Ovary (tissue), 3 donors: ENCODE results near the gene APOBR.

Source experiments
- EP300 ChIP-seq: sonication (generic); formaldehyde crosslinking; IDR thresholded peaks from one replicate; pipeline ENCODE4 v1.6.1; 2017; ENCODE audit warnings: antibody characterized with exemption
- POLR2A ChIP-seq: fragments of 450-650 bp; IDR thresholded peaks from one replicate; pipeline ENCODE4 v1.6.1; 2017; ENCODE audit warnings: antibody characterized with exemption, mild to moderate bottlenecking, moderate library complexity
- TF ChIP-seq, protein P1 (sequence below), 3 donors: fragments of 450-650 bp in 2 of 3; fragments of 200-600 bp in 1 of 3; IDR thresholded peaks; one replicate each; pipeline versions ENCODE4 v1.5.1 to v1.8.0; 2016 to 2022; ENCODE audit warnings: antibody characterized with exemption in 3 of 3, mild to moderate bottlenecking in 1 of 3
- donor health status: DM: no; HTN: no; CAD: no.

DNA sequence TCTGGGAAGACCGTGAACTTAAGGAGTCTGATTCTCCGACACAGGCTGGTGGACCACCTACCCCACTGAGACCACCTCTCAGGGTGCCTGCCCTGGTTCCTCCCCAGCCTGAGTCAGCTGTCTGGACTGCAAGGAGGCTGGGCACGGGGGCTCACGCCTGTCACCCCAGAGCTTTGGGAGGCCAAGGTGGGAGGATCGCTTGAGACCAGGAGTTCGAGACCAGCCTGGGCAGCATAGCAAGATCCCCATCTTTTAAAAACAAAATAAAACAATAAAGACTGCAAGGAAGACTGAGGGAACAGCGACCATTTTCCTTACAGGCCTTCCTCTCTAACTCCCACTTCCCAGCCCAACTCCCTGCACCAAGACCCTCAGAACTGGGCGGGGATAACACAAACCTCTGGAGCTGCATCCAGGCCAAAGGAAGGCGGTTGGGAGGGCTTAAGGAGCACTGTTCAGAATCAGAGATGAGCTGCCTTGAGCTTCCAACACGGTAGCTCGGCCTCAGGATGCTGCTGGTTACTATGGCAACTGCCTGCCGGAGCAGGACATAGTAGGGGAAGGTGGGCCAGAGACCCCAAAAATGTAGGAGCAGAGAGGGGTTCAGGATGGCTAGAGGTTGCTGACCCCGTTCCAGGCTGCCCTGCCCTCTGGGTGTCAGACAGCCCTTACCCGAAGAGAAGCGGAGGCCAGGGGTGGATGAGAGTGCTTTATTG, 4.4 kb downstream of the APOBR start:
- TF ChIP-seq POLR2A, result no peak
- TF ChIP-seq, protein P1, sequence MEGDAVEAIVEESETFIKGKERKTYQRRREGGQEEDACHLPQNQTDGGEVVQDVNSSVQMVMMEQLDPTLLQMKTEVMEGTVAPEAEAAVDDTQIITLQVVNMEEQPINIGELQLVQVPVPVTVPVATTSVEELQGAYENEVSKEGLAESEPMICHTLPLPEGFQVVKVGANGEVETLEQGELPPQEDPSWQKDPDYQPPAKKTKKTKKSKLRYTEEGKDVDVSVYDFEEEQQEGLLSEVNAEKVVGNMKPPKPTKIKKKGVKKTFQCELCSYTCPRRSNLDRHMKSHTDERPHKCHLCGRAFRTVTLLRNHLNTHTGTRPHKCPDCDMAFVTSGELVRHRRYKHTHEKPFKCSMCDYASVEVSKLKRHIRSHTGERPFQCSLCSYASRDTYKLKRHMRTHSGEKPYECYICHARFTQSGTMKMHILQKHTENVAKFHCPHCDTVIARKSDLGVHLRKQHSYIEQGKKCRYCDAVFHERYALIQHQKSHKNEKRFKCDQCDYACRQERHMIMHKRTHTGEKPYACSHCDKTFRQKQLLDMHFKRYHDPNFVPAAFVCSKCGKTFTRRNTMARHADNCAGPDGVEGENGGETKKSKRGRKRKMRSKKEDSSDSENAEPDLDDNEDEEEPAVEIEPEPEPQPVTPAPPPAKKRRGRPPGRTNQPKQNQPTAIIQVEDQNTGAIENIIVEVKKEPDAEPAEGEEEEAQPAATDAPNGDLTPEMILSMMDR (IDR thresholded peaks at IDR 0.05), result no peak
- no peak for TF ChIP-seq EP300
